Gastrocnemius medialis (tissue), 4 donors: Measurements from ENCODE around the gene TRIM74.
"Not testable (repeated sequence)": the region's sequence is repeated elsewhere in the genome, so short reads cannot be mapped to it uniquely, and the experiment has no call there.

Experiments used
- POLR2A ChIP-seq, 2 donors: fragments of 450-650 bp; IDR thresholded peaks; one replicate each; pipeline ENCODE4 v1.6.1; 2017; ENCODE audit warnings: antibody characterized with exemption in 2 of 2, mild to moderate bottlenecking in 2 of 2, moderate library complexity in 2 of 2
- TF ChIP-seq, protein P1 (sequence below), 5 experiments: fragments of 450-650 bp in 3 of 5; fragments of 200-600 bp in 2 of 5; sonication (generic) in 2 of 5; IDR thresholded peaks in 4 of 5; conservative IDR thresholded peaks in 1 of 5; 1 replicate in 4 of 5; 2 replicates in 1 of 5; pipeline ENCODE4 v1.5.1; 2016 to 2019; ENCODE audit warnings: antibody characterized with exemption in 5 of 5, mild to moderate bottlenecking in 3 of 5, moderate library complexity in 3 of 5

DNA sequence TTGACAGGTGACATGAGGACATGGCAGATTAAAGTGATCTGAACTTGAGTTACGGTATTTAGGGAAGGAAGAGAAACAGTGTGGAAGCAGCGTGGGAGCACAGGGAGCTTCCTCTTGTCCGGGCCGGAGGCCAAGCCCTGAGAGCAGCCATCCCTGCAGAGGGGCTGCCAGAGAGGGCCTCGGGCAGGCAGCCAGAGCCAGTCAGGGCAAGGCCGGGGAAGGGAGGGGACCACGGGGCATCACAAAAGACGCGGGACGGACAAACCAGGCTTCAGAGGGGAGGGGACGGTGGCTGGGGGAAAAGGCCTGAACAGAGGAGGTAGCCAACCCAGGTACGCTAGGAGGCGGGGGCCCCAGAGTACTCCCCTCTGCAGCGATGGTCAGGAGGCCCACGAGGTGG, 24.3 kb downstream of the TRIM74 start:
- not testable (repeated sequence) for TF ChIP-seq POLR2A (IDR thresholded peaks at IDR 0.05)
- TF ChIP-seq, protein P1, sequence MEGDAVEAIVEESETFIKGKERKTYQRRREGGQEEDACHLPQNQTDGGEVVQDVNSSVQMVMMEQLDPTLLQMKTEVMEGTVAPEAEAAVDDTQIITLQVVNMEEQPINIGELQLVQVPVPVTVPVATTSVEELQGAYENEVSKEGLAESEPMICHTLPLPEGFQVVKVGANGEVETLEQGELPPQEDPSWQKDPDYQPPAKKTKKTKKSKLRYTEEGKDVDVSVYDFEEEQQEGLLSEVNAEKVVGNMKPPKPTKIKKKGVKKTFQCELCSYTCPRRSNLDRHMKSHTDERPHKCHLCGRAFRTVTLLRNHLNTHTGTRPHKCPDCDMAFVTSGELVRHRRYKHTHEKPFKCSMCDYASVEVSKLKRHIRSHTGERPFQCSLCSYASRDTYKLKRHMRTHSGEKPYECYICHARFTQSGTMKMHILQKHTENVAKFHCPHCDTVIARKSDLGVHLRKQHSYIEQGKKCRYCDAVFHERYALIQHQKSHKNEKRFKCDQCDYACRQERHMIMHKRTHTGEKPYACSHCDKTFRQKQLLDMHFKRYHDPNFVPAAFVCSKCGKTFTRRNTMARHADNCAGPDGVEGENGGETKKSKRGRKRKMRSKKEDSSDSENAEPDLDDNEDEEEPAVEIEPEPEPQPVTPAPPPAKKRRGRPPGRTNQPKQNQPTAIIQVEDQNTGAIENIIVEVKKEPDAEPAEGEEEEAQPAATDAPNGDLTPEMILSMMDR (IDR thresholded peaks at IDR 0.05 in 4 of 5, conservative IDR thresholded peaks at IDR 0.05 in 1 of 5): not testable (repeated sequence)
